Brain pericyte (primary cell): ENCODE data around the gene PNMA8B.
"Not testable (repeated sequence)": the region's sequence is repeated elsewhere in the genome, so short reads cannot be mapped to it uniquely, and the experiment has no call there.

Source experiments
- DNase-seq: peaks from one replicate; pipeline ENCODE4 v3.0.0-alpha.2; 2012; ENCODE audit warnings: low read depth, low spot score

The PNMA8B gene, protein sequence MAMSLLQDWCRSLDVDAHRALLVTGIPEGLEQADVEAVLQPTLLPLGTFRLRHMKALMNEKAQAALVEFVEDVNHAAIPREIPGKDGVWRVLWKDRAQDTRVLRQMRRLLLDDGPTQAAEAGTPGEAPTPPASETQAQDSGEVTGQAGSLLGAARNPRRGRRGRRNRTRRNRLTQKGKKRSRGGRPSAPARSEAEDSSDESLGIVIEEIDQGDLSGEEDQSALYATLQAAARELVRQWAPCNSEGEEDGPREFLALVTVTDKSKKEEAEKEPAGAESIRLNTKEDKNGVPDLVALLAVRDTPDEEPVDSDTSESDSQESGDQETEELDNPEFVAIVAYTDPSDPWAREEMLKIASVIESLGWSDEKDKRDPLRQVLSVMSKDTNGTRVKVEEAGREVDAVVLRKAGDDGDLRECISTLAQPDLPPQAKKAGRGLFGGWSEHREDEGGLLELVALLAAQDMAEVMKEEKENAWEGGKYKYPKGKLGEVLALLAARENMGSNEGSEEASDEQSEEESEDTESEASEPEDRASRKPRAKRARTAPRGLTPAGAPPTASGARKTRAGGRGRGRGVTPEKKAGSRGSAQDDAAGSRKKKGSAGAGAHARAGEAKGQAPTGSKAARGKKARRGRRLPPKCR

DNA sequence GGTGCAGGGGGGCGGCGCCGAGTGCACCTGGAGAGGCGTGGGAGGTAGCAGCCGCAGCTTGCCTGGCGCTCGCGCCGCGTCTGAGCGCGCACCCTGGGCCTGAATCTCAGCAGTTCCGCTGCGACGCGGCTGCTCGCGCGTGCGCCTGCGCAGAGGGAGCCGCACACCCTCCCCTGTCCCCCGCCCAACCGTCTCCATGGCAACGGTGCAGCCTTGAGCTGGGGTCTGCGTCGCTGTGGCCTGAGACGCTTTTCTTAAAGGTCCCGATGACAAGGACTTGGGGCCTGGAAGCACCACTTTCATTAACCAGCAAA, at the start of gene PNMA8B:
Gene PNMA8B (minus strand): TSS at position 82 of the 314 bp plus-strand sequence. CDS start 402 bp downstream, outside the sequence.
- no peak for DNase-seq

DNA sequence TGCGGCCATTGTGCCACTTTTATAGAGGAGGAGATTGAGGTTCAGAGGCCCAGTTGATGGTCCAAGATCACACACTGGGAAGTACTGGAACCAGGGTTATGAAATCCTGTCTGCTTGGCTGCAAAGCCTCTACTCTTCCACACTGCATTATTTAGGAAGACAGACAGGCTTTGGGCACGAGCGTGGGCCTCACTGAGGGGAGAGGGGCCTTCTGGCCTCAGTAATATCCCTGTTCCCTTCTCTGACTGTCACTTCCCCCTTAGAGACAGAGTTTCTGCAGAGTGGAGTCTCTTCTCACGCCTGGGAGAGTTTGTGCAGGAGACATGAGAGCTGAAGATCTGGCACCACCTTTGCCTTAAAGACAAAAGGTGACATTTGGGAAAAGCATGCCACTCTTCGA, 49.0 kb upstream of the PNMA8B start:
- DNase-seq, result no peak

DNA sequence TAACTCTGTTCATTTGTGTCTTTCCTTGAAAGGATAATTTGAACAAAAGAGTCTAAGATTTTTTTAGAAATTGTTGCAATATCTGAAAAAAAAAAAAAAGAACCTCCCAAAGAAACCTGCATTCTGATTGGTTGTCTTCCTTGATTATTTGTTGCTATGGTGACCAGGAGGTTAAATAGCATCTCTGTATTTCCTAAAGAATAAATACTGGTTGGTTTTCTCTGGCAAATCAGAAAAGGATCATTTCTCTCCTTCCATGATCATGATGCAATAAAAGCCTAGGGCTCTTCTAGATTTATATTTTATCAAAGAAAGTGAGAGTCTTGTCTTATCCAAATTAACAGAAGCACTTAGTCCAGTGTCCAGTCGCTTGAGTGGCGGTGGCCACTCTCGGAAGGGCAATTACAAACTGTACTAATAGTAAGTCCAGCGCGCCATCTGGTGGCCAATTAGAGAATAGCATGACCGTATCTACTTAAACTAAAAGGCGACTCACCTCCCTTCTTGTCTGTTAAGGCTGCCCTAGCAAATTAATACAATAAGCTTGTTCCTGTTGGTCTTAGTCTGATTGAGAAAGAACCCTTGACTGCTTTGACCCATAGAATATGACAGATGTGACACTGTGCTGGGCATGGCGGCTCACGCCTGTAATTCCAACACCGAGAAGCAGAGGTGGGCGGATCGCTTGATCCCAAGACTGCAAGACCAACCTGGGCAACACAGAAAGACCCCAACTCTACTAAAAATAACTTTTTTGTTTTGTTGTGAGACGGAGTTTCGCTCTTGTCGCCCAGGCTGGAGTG, 47.0 kb upstream of the PNMA8B start:
- DNase-seq, result peak; percentile 58

DNA sequence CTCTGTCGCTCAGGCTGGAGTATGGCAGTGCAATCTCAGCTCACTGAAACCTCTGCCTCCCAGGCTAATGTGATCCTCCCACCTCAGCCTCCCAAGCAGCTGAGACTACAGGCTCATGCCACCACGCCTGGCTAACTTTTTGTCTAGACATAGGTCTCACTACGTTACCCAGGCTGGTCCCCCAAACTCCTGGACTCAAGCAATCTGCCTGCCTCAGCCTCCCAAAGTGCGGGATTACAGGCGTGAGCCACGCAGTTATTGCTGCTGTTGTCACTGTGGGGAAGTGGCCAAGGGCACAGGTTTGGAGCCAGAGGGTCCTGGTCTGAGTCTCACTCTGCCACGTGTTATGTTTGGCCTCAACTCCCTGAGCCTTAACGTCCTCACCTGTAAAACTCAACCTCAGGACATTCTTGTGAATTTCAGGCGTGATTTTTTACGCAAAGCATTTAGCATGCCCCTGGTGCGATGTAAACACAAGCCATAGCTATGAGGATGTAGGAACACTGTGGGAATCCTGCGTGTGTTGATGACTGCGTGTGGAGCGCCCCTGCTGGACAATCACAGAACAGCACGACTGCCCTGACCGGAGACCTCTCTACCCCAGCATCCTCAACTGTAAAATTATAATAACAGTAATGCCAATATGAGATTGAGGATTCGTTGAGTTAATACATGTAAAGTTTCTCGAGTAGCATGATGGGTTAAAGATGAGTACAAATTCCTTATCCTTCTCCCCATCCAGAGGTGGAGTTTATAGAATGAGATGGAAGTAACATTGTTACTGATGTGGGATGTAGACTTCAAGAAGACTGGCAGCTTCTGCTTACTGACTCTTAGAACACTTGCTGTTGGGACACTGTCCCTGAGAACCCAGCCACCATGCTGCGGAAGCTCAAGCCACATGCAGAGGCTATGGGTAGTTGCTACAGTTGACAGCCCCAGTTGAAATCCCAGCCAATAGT, 41.8 kb upstream of the PNMA8B start:
- no peak for DNase-seq

- no peak for DNase-seq
Observed at GRCh38 chr19:46536391-46536790, 40.7 kb upstream of the PNMA8B start.

GRCh38 chr19:46533621-46534081, 38.0 kb upstream of the PNMA8B start:
- no peak for DNase-seq

DNA sequence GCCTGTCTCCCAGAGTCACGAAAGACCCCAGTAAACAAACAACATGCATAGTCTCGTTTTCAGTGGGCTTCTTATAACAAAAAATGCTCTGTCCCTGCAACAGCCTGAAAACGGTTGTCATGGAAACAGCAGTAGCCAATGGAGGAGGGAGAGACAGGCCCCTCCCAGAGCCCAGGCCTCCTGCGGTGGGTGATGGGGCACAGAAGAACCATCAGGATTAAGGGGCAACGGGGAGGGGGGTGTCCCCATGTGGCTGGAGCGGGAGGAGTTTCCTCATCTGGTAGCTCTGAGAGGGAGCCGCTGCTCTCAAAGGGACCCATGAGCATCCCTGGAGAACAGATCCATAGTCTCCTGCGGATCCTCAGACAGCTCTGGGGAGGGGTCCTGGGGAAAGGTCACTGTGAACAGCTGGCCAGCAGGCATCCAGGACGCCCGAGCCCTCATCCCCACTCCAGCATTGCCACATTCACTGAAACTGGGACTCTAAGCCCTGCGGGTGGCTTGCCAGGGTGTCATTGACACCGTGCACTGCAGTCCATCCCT, 37.5 kb upstream of the PNMA8B start:
- DNase-seq, result no peak

DNA sequence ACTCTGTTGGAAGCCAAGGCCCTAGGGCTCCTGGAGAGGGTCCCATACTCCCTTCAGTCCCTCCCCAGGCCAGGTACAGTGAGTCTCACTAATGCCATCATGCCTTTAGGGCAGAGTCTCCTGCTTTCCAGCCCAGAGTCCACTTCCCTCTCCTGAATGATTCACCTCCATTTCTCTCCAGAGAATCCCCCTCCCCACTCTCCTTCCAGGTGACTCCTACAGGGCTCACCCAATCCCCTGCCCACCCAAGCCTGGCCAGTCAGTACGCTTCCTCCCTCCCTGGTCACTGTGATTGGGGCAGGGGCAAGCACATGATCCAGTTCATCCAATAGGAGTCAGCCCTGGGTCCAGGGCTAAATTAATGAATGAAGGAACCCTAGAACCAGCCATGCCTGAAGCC, 35.0 kb upstream of the PNMA8B start:
- DNase-seq, result no peak

GRCh38 chr19:46529622-46530451, 34.2 kb upstream of the PNMA8B start:
- DNase-seq, result no peak

DNA sequence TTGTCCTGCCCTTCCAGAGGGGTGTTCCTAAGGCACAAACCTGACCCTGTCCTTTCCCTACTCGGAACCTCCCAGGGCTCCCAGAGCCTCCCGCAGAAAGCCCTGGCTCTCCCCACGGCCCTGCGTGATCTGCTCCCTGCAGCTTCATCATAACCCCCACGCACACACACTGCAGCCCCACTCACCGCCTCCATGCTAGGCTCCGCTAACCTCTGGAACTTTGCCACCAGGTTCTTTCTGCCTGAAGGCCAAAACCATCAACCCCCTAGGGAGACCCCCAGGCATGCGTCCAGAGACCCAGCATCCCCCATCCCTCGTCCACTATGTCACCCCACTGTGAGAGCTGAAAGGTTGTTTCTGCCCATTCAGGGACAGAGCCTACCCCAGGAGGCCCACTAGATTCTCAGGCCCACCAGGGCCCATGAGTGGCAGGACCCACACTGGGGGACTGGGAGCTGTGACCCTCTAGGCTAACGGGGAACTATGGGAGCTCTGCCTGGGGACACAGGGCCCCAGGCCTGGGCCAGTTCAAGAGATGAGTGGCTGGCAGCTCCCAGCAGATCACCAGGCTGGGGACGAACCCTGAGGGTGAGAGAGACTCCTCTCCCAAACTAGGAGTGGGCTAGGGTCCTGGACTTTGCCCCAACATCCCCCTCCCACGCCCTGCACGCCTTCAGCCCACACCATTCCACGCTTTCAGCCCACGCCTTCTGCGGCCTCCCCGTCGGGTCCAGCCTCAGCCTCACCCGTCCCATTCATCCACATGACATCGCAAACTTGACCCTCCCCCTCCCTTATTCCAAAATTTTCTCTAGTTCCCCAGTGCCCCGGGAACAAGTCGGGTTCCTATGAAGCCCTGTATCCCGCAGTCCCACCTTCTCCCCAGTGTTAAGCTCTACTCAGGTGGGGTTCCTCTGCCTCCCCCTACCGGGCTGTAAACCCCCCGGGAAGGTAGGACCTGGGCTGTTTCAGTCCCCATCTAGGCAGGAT, 33.2 kb upstream of the PNMA8B start:
- no peak for DNase-seq

DNA sequence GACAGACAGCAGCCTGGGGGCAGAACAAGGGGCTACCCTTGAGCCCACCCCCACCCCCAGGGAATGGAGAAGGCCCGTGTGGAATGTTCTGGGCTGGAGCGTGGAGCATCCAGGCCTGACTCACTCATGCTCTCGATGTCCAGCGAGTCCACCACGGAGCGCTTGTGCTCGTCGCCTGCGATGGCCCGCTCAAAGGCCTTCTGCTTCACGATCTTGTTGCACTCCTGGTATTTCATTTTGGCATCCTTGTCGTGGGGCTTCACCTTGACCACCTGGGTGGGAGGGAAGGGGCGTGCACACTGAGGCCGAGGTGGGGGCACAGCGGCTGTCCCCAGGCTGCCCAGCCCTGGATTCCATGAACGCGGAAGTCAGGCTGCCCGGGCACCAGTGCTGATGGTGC, 31.1 kb upstream of the PNMA8B start:
- not testable (repeated sequence) for DNase-seq

DNA sequence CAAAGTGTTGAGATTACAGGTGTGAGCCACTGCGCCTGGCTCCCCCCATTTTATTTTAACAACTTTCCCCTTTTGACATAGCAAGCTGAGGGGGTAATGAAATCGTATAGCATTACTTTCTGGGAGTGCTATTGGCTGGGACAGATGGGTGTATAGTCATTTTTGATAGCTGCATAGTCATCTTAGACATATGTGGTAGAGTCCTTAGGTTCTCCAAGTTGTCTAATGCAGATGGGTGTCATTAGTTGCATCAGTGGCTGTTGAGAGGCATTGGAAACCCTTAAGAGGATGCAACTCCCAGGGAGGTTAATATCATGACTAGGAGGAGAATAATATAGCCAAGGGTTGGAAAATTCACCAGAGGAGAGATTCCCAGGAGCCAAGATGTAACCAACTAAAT, 28.6 kb upstream of the PNMA8B start:
- no peak for DNase-seq

DNA sequence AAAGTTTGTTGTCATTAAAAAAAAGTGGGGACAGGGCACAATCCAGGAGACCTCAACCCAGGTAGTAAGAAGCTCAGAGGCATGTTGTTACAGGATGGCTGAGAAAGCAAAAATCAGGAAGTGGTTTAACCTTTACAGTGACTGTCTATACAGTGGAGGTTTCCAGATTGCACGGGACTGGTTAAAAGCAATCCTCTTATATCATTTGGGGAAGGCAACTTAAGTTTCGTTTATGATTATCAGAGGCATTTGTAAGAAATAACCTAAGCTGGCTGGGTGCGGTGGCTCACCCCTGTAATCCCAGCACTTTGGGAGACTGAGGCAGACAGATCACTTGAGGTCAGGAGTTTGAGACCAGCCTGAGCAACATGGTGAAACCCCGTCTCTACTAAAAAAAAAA, 27.3 kb upstream of the PNMA8B start:
- DNase-seq, result not testable (repeated sequence)

DNA sequence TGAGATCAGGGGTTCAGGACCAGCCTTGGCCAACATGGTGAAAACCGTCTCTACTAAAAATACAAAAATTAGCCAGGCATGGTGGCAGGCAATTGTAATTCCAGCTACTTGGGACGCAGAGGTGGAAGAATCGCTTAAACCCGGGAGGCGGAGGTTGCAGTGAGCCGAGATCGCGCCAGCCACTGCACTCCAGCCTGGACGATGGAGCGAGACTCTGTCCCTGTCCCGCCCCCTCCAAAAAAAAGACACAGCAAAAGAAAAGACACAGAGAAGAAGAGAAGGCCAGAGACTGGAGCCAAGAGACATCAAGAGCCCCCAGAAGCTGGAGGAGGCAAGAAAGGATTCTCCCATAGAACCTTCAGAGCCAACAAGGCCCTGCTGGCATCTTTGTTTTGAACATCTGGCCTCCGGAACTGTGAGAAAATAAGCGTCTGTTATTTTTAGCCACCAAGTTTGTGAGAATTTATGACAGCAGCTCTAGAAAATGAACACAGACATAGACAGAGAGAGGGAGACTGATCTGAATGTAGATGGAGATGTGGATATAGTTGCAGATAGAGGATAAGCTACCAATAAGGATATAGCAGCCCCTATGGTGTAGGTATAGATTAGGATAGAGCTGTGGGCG, 25.7 kb upstream of the PNMA8B start:
- DNase-seq, result no peak

DNA sequence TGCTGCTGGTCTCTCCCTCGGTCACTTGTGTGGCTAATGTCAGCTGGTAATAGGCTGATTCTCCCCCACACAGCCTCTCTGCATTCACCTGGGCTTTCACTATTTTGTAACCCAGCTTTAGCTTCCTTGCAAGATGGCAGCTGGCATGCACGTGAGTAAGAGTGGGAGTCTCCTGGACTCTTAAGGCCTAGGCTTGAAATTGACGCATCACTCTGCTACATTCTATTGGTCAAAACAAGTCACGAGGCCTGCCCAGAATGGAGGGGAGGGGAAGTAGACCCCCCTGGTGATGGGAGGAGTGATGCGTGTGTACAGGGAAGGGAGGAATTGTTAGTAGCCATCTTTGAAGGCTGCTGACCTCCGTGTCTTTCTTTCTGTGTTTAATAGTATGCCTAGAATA, 24.9 kb upstream of the PNMA8B start:
- no peak for DNase-seq

DNA sequence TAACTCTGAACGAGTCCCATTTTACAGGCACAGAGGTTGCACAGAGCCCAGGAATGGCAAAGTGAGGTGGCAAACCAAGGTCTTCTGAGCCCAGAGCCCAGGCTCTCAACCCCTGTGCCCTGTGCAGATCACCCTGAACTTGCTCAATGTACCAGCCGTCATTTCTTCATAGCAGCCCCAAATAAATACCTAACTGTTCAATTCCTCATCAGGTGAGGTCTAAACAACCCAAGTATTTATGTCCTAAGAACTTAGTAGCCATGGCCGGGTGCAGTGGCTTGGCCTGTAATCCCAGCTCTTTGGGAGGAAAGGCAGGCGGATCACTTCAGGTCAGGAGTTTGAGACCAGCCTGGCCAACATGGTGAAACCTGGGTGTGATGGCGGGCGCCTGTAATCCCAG, 21.8 kb upstream of the PNMA8B start:
- DNase-seq, result no peak

- DNase-seq, result no peak
Observed at GRCh38 chr19:46515879-46516350, 20.2 kb upstream of the PNMA8B start.

DNA sequence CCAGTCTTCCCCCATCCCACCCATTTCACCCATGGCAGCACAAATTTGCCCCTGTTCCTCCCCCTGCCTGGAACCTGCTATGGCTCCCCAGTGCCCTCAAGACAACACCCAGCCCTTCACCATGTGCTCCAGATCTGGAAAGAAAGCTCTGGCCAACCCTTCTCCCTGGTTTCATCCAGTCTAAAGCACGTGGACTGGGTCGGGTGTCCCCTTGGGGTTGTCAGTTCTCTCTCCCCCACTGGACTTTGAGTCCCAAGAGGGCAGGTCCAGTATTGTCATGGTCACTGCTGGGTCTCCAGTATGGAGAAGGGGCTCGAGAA, 19.6 kb upstream of the PNMA8B start:
- no peak for DNase-seq
